ENCODE measurements around the gene EIF4E1B. TPM values are rescaled to one million over a fixed set of nuclear protein-coding genes. Genes with fewer than 3 reads are reported as not detected.

Gene EIF4E1B
- total and polyA plus RNA-seq, 7 donors = 0.36 TPM; not detected in 6

DNA sequence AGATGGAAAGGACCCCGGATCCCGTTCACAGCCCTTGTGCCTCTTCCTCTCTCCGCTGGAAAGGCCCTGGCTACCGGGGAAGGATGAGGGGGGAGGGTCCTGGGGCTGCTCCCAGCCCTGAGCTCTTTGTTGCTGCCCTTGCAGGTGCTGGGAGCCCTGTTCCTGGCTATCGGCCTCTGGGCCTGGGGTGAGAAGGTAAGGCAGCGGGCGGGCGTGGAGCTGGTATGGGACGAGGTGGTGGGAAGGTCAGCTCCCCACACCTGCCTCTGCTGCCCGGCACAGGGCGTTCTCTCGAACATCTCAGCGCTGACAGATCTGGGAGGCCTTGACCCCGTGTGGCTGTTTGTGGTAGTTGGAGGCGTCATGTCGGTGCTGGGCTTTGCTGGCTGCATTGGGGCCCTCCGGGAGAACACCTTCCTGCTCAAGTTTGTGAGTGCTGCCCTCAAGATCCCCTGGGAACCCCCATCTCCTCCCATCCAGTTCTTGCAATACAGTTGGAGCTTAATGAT is 21.1 kb downstream of the EIF4E1B start:
- Histone ChIP-seq H3K9me3 (no peaks in the 10 kb centered on the region), H3K4me3 (no peak overlapping the region), H3K27ac (no peak overlapping the region), H3K36me3 (peaks cover 0 to 32% (median 5%) of the 10 kb centered on the region in 4 donors), H3K4me1 (peaks cover 0 to 20% (median 17%) of the 10 kb centered on the region in 4 donors), H3K27me3 (no peaks in the 10 kb centered on the region)
- no peak for DNase-seq
- no peak for TF ChIP-seq CTCF (IDR thresholded peaks at IDR 0.05)
- no peak for TF ChIP-seq POLR2AphosphoS5 (IDR thresholded peaks at IDR 0.05)
- TF ChIP-seq EP300 (IDR thresholded peaks at IDR 0.05) = no peak
- no peak for TF ChIP-seq POLR2A (IDR thresholded peaks at IDR 0.05)
- intact Hi-C loops (cut with DNase I) = no loop called here
- 91 to 94% methylated on average over 17 of the region's 17 CpGs for WGBS, 2 donors

DNA sequence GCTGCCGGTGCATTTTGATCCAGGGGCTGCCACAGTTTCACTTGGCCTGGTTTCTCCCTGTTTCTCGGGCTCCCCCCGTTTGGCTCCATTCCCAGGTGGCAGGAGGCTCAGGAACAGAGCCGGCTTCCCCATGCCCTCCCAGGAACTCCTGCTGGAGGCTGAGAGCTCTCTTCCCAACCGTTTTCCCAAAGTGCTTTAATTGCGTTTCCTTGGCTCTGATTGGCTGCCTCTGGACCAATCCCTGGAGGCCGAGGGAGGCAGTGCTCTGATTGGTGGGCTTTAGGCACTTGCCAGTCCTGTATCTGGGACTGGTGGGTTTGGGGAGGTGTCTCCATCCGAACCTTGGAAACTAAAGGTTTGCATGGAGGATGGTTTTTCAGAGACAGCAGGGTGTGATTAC is 21.7 kb downstream of the EIF4E1B start:
- Histone ChIP-seq H3K4me3 (no peak overlapping the region), H3K4me1 (peaks cover 0 to 16% (median 13%) of the 10 kb centered on the region in 4 donors), H3K27me3 (no peaks in the 10 kb centered on the region), H3K27ac (no peak overlapping the region), H3K9me3 (no peaks in the 10 kb centered on the region), H3K36me3 (peaks cover 0 to 38% (median 5%) of the 10 kb centered on the region in 4 donors)
- intact Hi-C loops (cut with DNase I) = no loop called here
- TF ChIP-seq CTCF (IDR thresholded peaks at IDR 0.05) = no peak
- no peak for TF ChIP-seq EP300 (IDR thresholded peaks at IDR 0.05)
- no peak for TF ChIP-seq POLR2AphosphoS5 (IDR thresholded peaks at IDR 0.05)
- no peak for TF ChIP-seq POLR2A (IDR thresholded peaks at IDR 0.05)
- WGBS, 2 donors = 84% methylated on average over 8 of the region's 8 CpGs
- DNase-seq = no peak

- TF ChIP-seq POLR2A (IDR thresholded peaks at IDR 0.05) = no peak
- TF ChIP-seq POLR2AphosphoS5 (IDR thresholded peaks at IDR 0.05) = no peak
- no peak for TF ChIP-seq CTCF (IDR thresholded peaks at IDR 0.05)
- no peak for TF ChIP-seq EP300 (IDR thresholded peaks at IDR 0.05)
- no peaks in the 10 kb centered on the region for H3K9me3 ChIP-seq
- H3K4me1 ChIP-seq = peaks cover 0 to 10% (median 4%) of the 10 kb centered on the region in 4 donors
- no peaks in the 10 kb centered on the region for H3K27me3 ChIP-seq
- intact Hi-C loops (cut with DNase I) = no loop called here
- no peak overlapping the region for H3K27ac ChIP-seq
- no peak for DNase-seq
- WGBS, 2 donors = 78 to 79% methylated on average over 18 of the region's 18 CpGs
- H3K36me3 ChIP-seq = peaks cover 0 to 45% (median 5%) of the 10 kb centered on the region in 4 donors
- no peak overlapping the region for H3K4me3 ChIP-seq
Measured at GRCh38 chr5:176653401-176654385, 23.2 kb downstream of the EIF4E1B start.

DNA sequence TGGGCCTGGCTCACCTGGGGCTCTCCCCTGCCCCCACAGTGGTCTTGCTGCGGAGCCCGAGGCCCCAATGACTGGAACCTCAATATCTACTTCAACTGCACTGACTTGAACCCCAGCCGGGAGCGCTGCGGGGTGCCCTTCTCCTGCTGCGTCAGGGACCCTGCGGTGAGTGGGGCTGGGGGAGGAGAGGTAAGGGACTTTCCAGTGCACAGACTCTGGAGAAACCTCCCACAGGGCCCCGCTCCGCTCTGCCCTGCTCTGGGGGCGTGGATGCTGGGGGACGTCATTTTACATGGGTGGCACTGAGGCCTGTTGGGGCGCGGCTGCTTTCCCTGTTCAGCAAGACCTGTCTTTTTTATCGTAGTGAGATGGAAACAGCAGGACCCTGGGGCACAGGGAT is 24.4 kb downstream of the EIF4E1B start:
- Histone ChIP-seq H3K9me3 (no peaks in the 10 kb centered on the region), H3K4me1 (peaks cover 0 to 11% (median 4%) of the 10 kb centered on the region in 4 donors), H3K27me3 (no peaks in the 10 kb centered on the region), H3K36me3 (peaks cover 0 to 45% (median 5%) of the 10 kb centered on the region in 4 donors), H3K27ac (no peak overlapping the region), H3K4me3 (no peak overlapping the region)
- TF ChIP-seq POLR2A (IDR thresholded peaks at IDR 0.05) (no peak), CTCF (IDR thresholded peaks at IDR 0.05) (no peak)
- WGBS, 2 donors = 89 to 95% methylated on average over 14 of the region's 14 CpGs
- intact Hi-C loops (cut with DNase I) = no loop called here
- no peak for DNase-seq
